HL-60 (cell line): ENCODE data around the gene ENPP6.

Source experiments
- CTCF ChIP-seq: IDR thresholded peaks from one replicate; pipeline ENCODE4 v1.5.1; 2011; ENCODE audit warnings: low read length, control low read depth, inconsistent platforms; ENCODE audit not compliant: insufficient read depth
- POLR2AphosphoS5 ChIP-seq: IDR thresholded peaks from 2 replicates; pipeline ENCODE4 v1.6.1; 2012; ENCODE audit warnings: low read depth
- REST ChIP-seq: IDR thresholded peaks from 2 replicates; pipeline ENCODE4 v1.6.1; 2012; ENCODE audit warnings: low read depth; ENCODE audit not compliant: insufficient replicate concordance
- SPI1 ChIP-seq: IDR thresholded peaks from 2 replicates; pipeline ENCODE4 v1.6.1; 2012; ENCODE audit warnings: low read depth, mild to moderate bottlenecking, borderline replicate concordance

GRCh38 chr4:184171011-184171410 lies 46.7 kb downstream of the ENPP6 start:
- TF ChIP-seq CTCF: no peak
- no peak for TF ChIP-seq POLR2AphosphoS5
- no peak for TF ChIP-seq REST
- no peak for TF ChIP-seq SPI1
